Dedifferentiated amniotic fluid mesenchymal stem cell (primary cell): Measurements from ENCODE around the gene ROS1.
"Not testable (repeated sequence)": the region's sequence is repeated elsewhere in the genome, so short reads cannot be mapped to it uniquely, and the experiment has no call there.

Source experiments
- DNase-seq: peaks from one replicate; pipeline ENCODE4 v3.0.0-alpha.2; 2016; ENCODE audit errors: extremely low spot score

The ROS1 gene

DNA sequence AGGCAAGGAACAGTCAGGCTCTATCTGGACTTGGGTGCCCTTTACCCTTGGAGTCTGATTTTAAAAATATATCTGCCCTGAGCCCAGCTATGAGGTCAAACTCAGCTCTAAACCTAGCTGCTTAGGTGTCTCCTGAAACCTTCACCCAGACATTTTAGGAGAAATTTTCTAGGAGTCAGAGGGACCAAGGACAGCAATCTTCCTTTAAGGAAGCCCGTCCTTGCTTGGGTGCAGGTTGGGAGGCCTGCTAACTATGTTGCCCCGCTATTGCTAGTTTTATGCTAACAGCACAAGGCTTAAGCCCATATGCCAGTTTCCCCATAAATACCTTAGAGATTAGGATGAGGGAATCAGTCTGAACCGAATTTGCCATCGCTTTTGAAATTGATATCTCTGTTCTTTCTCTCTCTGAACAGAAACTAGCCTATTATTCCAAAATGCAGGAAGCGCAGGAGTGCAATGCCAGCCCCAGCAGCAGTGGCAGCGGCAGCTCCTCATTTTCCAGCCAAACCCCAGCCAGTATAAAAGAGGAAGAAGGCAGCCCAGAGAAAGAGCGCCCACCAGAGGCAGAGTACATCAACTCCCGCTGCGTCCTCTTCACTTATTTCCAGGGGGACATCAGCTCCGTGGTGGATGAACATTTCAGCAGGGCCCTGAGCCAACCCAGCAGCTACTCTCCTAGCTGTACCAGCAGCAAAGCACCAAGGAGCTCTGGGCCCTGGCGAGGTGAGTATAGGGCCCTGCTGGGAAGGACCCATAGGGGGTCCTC lies 157.8 kb downstream of the ROS1 start:
- no peak for DNase-seq

DNA sequence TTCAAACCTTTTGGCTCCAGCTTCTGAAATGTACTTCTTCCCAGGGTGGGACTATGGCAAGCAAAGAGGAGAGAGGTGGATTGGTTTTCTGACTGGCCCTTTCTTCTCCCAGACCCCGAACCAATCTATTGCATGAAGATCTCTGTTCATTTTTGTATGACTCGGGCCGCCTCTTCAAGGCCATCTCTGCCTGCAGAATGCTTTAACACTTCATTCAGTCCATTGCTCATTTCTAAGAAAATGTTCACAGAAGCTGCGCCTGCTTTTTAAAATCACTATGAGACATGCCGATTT lies 158.7 kb downstream of the ROS1 start:
- no peak for DNase-seq

DNA sequence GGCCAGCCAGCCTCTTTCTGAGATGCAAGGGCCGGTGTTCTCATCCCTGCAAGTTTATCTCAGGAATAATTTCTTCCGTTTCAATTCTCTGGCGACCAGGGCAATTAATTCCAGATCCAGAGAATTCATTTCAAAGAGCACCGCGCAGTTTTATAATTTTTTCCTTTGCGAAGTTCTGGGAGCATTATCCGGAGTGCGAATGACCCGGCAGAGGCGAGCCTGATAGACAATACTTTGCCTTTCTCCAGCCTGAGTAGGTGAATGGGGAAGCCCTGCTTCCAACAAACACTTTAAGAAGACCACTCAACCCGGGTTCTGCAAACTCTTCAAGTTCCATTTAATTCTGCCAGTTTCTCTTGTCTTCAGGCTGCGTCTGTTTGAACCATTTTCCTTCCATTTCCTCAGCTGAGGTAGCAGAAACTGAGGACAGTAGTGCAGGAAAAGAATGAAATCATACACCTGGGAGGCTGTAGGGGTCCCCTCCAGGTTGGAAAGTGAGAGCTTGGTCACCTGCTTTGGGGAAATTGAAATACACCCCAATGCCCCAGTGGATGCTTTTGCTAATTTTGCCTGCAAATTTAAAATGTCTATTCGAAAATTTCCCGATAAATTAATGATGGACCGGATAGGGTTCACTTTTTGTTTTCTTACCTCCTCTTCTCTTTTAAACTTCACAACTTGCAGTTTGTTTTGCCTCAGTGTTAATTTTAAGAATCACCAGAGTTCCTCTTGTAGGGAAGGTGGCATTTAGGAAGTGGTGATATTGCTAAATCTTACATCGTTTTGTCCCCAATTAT lies 159.3 kb downstream of the ROS1 start:
- DNase-seq: no peak

DNA sequence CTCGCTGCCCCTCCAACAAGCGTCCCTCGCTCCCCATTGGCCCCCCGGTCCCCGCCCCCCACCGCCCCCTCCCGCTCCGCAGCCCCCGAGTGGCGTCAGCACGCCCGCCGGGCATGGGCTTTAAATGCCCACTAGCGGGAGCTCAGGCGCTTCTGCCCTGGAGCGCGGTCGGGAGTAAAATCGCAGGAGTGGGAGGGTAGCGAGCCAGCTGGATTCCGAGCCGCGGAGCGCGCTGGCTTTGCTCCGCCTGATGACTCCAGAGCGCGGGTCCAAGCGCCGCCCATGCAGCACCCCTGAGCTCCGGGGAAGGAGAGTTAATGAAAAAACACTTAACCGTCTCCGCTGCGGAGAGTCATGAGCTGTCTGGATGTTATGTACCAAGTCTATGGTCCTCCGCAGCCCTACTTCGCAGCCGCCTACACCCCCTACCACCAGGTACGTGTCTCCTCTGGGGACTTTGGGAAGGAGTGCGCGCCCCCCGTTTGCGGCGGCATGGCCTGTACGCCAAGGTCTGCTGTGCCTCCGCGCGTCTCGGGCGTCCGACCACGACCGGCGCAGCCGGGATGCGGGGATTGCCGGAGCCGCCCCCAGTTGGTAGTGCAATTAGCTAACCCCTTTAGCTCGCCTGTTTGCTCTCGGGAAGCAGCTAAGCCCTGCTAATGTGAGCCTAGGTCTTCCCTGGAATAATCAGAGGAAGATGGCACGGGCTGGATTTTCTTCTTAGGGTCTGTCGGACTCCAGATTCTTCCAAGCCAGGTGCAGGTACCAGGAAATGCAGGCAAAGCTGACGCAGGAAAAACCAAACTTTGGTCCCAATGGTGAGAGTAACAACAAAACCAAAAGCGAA lies 160.1 kb downstream of the ROS1 start, which contains the start of gene VGLL2:
TSS of gene VGLL2 (plus strand) at position 149 of the 847 bp plus-strand sequence. CDS start at position 355, 206 bp downstream.
- no peak for DNase-seq

DNA sequence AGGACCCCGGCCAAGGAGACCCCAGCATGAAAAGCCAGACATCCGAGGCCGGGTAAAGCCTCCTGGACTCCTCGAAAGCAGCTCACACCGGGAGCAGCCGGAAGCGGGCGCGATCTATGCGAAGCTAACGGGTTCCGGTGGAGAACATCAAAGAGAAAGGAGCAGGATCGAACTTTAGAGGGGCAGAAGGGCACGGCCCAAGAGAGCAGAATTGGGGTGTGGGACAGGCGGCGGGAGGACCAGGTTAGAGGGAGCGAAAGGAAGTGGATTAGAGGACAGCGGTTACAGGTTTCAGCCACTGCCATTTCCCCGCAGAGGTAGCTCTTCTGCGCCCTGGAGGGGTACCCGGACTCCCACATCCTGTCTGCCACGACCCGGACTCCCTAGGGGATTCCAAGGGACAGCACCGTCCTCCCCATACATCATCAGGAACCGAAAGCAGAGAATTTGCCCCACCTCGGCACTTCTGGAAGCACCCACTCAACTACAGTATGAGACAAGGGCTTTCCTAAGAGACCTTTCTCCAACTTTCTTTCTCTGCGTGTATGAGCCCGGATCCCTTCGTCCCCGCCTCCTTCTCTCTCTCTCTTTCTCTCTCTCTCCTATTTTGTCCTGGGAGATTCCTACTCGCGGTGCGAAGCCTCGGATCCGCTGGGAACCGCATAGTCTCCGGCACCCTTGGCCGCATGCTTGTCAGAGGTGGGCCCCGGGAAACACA lies 160.9 kb downstream of the ROS1 start:
- DNase-seq: no peak

DNA sequence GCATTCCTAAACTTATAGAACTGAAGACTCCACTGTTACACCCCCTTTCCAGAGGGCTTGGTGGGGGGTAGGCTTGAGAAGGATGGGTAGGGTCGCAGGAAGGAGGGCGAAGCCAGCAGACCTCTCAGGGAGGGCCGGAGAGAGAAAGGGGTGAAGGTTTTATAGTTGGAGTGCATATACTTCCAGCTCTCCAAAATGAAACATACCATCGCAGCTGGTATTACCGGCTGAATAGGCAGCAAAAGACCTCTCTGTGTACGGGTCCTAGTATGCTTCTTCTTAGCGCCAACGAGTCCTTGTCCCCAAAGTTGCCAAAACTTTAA lies 161.4 kb downstream of the ROS1 start:
- DNase-seq: no peak

DNA sequence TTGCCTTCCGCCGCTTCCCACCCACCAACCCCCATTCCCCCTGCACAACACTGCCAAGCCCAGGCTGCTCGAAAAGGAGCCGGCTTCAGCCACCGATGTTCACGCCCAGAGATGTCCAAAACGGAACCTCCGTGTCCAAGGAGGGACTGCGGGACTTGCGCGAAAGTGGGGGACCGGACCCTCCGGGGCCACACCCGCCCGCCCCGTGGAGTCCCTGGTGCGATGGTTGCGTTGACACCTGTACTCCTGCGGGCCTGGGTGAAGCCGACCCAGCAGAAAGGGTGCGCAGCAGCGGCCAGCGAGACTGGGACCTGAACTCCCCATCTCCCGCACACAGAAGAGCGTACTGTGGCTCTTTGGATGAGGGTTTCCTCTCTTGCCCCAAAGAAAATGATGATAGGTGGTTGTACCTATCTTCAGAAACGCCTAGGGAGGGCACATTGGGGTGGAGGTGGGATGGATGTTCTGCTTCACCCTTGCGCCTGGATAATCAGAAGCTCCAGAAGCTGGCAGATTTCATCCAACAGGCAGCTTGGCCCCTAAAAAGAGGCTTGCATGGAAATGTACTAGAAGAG lies 162.3 kb downstream of the ROS1 start:
- DNase-seq: no peak

DNA sequence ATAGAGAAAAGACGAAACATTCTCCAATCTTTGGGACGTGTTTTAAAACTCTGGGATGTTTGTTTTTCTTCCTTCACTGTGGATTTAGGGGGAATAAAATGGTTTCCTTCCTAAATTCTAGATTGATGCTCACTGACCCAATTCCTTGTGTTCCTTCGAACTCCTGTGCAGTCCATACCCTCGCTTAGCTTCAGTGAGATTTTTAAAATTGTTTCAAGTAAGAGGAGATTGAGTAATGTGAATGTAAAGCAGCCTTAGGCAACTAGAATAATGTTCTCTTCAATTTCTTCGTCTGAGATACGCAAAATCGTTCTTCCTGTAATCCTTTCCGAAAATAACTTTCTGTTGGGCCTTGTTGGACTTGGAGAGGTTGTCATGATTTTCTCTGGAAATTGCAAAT lies 162.9 kb downstream of the ROS1 start:
- no peak for DNase-seq

DNA sequence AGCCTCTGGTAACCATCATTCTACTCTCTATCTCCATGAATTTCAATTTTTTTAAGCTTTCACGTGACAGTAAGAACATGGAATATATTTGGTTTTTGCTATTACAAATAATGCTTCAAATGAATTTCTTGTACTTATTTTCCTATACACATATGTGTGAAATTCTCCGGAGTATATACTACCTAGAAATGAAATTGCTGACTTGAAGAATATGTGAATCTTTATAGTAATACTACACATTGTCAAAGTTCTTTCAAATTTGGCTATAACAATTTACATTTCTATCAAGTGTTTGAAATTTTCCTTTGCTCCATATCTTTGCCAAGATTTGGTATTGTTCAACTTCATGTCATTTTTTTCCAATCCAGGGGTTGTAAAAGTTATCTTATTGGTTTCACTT lies 172.0 kb downstream of the ROS1 start:
- DNase-seq: no peak

DNA sequence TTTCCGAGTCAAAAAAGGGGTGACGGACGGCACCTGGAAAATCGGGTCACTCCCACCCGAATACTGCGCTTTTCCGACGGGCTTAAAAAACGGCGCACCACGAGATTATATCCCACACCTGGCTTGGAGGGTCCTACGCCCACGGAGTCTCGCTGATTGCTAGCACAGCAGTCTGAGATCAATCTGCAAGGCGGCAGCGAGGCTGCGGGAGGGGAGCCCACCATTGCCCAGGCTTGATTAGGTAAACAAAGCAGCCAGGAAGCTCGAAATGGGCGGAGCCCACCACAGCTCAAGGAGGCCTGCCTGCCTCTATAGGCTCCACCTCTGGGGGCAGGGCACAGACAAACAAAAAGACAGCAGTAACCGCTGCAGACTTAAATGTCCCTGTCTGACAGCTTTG lies 180.8 kb downstream of the ROS1 start:
- not testable (repeated sequence) for DNase-seq

DNA sequence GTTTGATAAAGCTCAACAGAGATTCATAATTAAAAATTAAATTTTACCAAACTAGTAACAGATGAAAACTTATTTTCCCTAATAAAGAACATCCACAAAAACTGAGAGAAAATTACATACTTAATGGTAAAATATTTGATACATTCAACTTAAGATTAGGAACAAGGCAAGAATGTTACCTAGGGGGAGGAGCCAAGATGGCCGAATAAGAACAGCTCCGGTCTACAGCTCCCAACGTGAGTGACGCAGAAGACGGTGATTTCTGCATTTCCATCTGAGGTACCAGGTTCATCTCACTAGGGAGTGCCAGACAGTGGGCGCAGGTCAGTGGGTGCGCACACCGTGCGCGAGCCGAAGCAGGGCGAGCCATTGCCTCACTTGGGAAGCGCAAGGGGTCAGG lies 181.2 kb downstream of the ROS1 start:
- DNase-seq: not testable (repeated sequence)
